Body of pancreas (tissue), 4 donors: Measurements from ENCODE around the gene ACLY.

Experiments
- POLR2A ChIP-seq, 3 donors: fragments of 450-650 bp; IDR thresholded peaks; one replicate each; pipeline ENCODE4 v1.6.1; 2016; ENCODE audit warnings: antibody characterized with exemption in 3 of 3, mild to moderate bottlenecking in 2 of 3
- TF ChIP-seq, protein P1 (sequence below), 7 experiments: fragments of 450-650 bp in 4 of 7; fragments of 200-600 bp in 3 of 7; sonication (generic) in 3 of 7; IDR thresholded peaks; one replicate each; pipeline ENCODE4 v1.5.1; 2016 to 2019; ENCODE audit warnings: antibody characterized with exemption in 7 of 7

DNA sequence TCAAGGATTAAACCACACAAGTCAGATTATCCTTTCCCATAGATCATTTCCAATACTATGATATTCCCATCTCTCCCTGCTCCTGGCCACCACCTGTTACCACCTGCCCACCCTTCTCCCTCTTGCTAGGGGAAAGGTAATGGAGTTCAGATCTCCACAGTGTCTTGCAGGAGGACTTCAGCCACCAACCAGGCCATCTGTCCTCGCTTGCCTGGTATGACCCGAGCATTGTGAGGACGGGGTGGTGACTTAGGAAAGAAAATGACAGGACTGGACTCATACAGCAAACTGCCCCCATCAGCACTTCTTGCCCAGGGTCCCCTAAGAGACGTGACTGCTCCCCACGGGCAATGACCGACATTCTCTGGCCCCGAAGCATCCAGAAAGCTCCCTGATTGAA lies 95.2 kb downstream of the ACLY start:
- TF ChIP-seq, protein P1, sequence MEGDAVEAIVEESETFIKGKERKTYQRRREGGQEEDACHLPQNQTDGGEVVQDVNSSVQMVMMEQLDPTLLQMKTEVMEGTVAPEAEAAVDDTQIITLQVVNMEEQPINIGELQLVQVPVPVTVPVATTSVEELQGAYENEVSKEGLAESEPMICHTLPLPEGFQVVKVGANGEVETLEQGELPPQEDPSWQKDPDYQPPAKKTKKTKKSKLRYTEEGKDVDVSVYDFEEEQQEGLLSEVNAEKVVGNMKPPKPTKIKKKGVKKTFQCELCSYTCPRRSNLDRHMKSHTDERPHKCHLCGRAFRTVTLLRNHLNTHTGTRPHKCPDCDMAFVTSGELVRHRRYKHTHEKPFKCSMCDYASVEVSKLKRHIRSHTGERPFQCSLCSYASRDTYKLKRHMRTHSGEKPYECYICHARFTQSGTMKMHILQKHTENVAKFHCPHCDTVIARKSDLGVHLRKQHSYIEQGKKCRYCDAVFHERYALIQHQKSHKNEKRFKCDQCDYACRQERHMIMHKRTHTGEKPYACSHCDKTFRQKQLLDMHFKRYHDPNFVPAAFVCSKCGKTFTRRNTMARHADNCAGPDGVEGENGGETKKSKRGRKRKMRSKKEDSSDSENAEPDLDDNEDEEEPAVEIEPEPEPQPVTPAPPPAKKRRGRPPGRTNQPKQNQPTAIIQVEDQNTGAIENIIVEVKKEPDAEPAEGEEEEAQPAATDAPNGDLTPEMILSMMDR (IDR thresholded peaks at IDR 0.05) = no peak
- no peak for TF ChIP-seq POLR2A (IDR thresholded peaks at IDR 0.05)
